GM12872 (cell line): ENCODE measurements around the gene MMP13.

ENCODE experiments used
- CTCF ChIP-seq: IDR thresholded peaks from 3 replicates; pipeline ENCODE4 v1.5.1; 2011; ENCODE audit warnings: low read depth, mild to moderate bottlenecking, low read length, moderate library complexity; ENCODE audit not compliant: insufficient read depth

Gene MMP13

DNA sequence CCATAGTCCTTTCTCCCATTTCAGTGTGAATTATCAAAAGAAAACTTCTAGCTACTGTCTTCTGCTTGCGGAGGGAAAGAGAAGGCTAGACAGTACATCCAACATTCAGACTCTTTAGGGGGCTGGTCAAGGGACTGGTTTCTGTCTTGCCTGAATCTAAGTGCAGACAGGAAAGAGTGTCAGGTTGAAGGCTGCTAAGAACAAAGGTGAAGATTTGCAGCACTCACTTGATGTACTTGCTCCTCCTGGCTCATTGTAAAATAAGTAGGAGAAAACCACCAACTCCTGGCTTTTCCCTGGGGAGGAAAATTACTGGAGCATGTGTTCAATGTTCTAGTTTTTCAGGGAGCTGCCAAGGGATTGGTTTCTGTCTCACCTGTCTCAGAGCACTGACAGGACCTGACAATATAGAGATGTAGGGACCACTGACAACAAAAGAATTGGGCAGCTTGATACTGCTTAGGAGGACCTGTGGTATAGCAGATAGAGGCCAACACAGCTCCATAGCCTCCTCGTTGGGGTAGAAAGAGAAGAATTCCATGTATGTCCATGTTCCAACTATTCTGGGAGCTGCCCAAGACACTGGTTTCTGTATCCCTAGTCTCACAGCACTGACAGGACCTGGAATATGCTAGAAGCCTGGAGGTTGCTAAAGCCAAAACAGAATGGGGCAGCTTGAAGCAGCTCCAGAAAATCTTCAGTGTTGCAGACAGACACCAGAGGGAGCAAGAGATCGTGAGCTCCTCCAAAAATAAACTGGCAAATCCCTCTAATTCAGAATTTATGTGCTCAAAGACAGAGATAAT, 41.1 kb downstream of the MMP13 start:
- peak; percentile 61 for TF ChIP-seq CTCF

GRCh38 chr11:102912482-102912830, 43.1 kb downstream of the MMP13 start:
- no peak for TF ChIP-seq CTCF

GRCh38 chr11:102911758-102912481, 43.6 kb downstream of the MMP13 start:
- TF ChIP-seq CTCF: no peak

DNA sequence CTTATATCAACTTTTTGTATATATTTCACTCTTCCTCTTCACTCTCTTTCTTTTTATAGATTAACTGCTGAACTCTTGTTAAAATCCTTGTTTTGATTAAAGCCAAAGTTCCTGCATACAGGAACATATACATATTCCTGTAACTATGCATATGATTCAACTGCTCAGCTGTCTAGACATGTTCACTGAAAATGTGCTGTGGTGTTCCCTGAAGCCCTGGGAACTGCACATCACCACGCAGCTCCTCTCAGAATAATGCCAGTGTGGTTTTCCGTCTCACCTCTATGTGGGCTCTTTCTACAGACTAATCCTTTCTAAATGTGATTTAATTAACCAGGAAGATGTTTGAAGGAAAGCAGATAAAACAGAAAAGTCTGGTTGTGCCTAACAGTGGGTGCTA, 55.2 kb downstream of the MMP13 start:
- TF ChIP-seq CTCF: no peak
